Measurements from ENCODE around the gene CD48.
"Not testable (repeated sequence)": the region's sequence is repeated elsewhere in the genome, so short reads cannot be mapped to it uniquely, and the experiment has no call there.

The CD48 gene

GRCh38 chr1:160741092-160741501 is 29.5 kb upstream of the CD48 start:
- Histone ChIP-seq H3K4me1 (ENCODE audit: control insufficient read depth in 1 of 2, insufficient read depth in 2 of 2, low read length in 2 of 2) (no peaks in the 10 kb centered on the region), H3K4me3 (ENCODE audit: low read depth in 1 of 2, low read length in 2 of 2) (no peak overlapping the region), H3K9me3 (ENCODE audit: control insufficient read depth in 1 of 2, low read length in 2 of 2) (no peaks in the 10 kb centered on the region), H3K27me3 (ENCODE audit: low read depth, low read length) (no peaks in the 10 kb centered on the region), H3K36me3 (ENCODE audit: control insufficient read depth in 1 of 2, insufficient read depth in 2 of 2, low read length in 2 of 2) (no peaks in the 10 kb centered on the region), H3K27ac (ENCODE audit: low read length) (peak overlapping the region; percentile 5)

GRCh38 chr1:160740133-160740688 is 28.6 kb upstream of the CD48 start:
- Histone ChIP-seq H3K9me3 (ENCODE audit: control insufficient read depth in 1 of 2, low read length in 2 of 2) (no peaks in the 10 kb centered on the region), H3K27ac (ENCODE audit: low read length) (no peak overlapping the region), H3K27me3 (ENCODE audit: low read depth, low read length) (no peaks in the 10 kb centered on the region), H3K4me1 (ENCODE audit: control insufficient read depth in 1 of 2, insufficient read depth in 2 of 2, low read length in 2 of 2) (no peaks in the 10 kb centered on the region), H3K36me3 (ENCODE audit: control insufficient read depth in 1 of 2, insufficient read depth in 2 of 2, low read length in 2 of 2) (no peaks in the 10 kb centered on the region), H3K4me3 (ENCODE audit: low read depth in 1 of 2, low read length in 2 of 2) (no peak overlapping the region)

- H3K27me3 ChIP-seq (ENCODE audit: low read depth, low read length) = no peaks in the 10 kb centered on the region
- no peaks in the 10 kb centered on the region for H3K4me1 ChIP-seq (ENCODE audit: control insufficient read depth in 1 of 2, insufficient read depth in 2 of 2, low read length in 2 of 2)
- peak within 1 kb of the TSS; percentile 28 for H3K27ac ChIP-seq (ENCODE audit: low read length)
- no peaks in the 10 kb centered on the region for H3K9me3 ChIP-seq (ENCODE audit: control insufficient read depth in 1 of 2, low read length in 2 of 2)
- H3K36me3 ChIP-seq (ENCODE audit: control insufficient read depth in 1 of 2, insufficient read depth in 2 of 2, low read length in 2 of 2) = no peaks in the 10 kb centered on the region
- H3K4me3 ChIP-seq (ENCODE audit: low read depth in 1 of 2, low read length in 2 of 2) = peak within 1 kb of the TSS in 1 of 2 donors; percentile 23
Observed at GRCh38 chr1:160739098-160739511, 27.5 kb upstream of the CD48 start, which contains the start of gene SLAMF7. Gene SLAMF7, plus strand, starts transcription at chr1:160739247. Its CDS starts 55 bp downstream, at chr1:160739302.

GRCh38 chr1:160738271-160738670 is 26.6 kb upstream of the CD48 start:
- Histone ChIP-seq H3K36me3 (ENCODE audit: control insufficient read depth in 1 of 2, insufficient read depth in 2 of 2, low read length in 2 of 2) (no peaks in the 10 kb centered on the region), H3K4me1 (ENCODE audit: control insufficient read depth in 1 of 2, insufficient read depth in 2 of 2, low read length in 2 of 2) (no peaks in the 10 kb centered on the region), H3K9me3 (ENCODE audit: control insufficient read depth in 1 of 2, low read length in 2 of 2) (no peaks in the 10 kb centered on the region), H3K4me3 (ENCODE audit: low read depth in 1 of 2, low read length in 2 of 2) (no peak overlapping the region), H3K27ac (ENCODE audit: low read length) (no peak overlapping the region), H3K27me3 (ENCODE audit: low read depth, low read length) (no peaks in the 10 kb centered on the region)

GRCh38 chr1:160734301-160734700 is 22.7 kb upstream of the CD48 start:
- no peaks in the 10 kb centered on the region for H3K27me3 ChIP-seq (ENCODE audit: low read depth, low read length)
- no peaks in the 10 kb centered on the region for H3K36me3 ChIP-seq (ENCODE audit: control insufficient read depth in 1 of 2, insufficient read depth in 2 of 2, low read length in 2 of 2)
- no peak overlapping the region for H3K4me3 ChIP-seq (ENCODE audit: low read depth in 1 of 2, low read length in 2 of 2)
- H3K27ac ChIP-seq (ENCODE audit: low read length) = no peak overlapping the region
- H3K4me1 ChIP-seq (ENCODE audit: control insufficient read depth in 1 of 2, insufficient read depth in 2 of 2, low read length in 2 of 2) = no peaks in the 10 kb centered on the region
- H3K9me3 ChIP-seq (ENCODE audit: control insufficient read depth in 1 of 2, low read length in 2 of 2) = no peaks in the 10 kb centered on the region

GRCh38 chr1:160733898-160734297 is 22.3 kb upstream of the CD48 start:
- H3K27ac ChIP-seq (ENCODE audit: low read length) = no peak overlapping the region
- H3K4me3 ChIP-seq (ENCODE audit: low read depth in 1 of 2, low read length in 2 of 2) = no peak overlapping the region
- H3K36me3 ChIP-seq (ENCODE audit: control insufficient read depth in 1 of 2, insufficient read depth in 2 of 2, low read length in 2 of 2) = no peaks in the 10 kb centered on the region
- no peaks in the 10 kb centered on the region for H3K9me3 ChIP-seq (ENCODE audit: control insufficient read depth in 1 of 2, low read length in 2 of 2)
- no peaks in the 10 kb centered on the region for H3K4me1 ChIP-seq (ENCODE audit: control insufficient read depth in 1 of 2, insufficient read depth in 2 of 2, low read length in 2 of 2)
- no peaks in the 10 kb centered on the region for H3K27me3 ChIP-seq (ENCODE audit: low read depth, low read length)

- Histone ChIP-seq H3K4me3 (ENCODE audit: low read depth in 1 of 2, low read length in 2 of 2) (no peak overlapping the region), H3K36me3 (ENCODE audit: control insufficient read depth in 1 of 2, insufficient read depth in 2 of 2, low read length in 2 of 2) (no peaks in the 10 kb centered on the region), H3K27me3 (ENCODE audit: low read depth, low read length) (no peaks in the 10 kb centered on the region), H3K9me3 (ENCODE audit: control insufficient read depth in 1 of 2, low read length in 2 of 2) (no peaks in the 10 kb centered on the region), H3K4me1 (ENCODE audit: control insufficient read depth in 1 of 2, insufficient read depth in 2 of 2, low read length in 2 of 2) (no peaks in the 10 kb centered on the region), H3K27ac (ENCODE audit: low read length) (no peak overlapping the region)
Observed at GRCh38 chr1:160731990-160732389, 20.4 kb upstream of the CD48 start.

- not testable (repeated sequence) for H3K27me3 ChIP-seq (ENCODE audit: low read depth, low read length); H3K9me3 ChIP-seq (ENCODE audit: control insufficient read depth in 1 of 2, low read length in 2 of 2); H3K4me1 ChIP-seq (ENCODE audit: control insufficient read depth in 1 of 2, insufficient read depth in 2 of 2, low read length in 2 of 2); H3K36me3 ChIP-seq (ENCODE audit: control insufficient read depth in 1 of 2, insufficient read depth in 2 of 2, low read length in 2 of 2); H3K27ac ChIP-seq (ENCODE audit: low read length); H3K4me3 ChIP-seq (ENCODE audit: low read depth in 1 of 2, low read length in 2 of 2)
Observed at GRCh38 chr1:160731564-160731963, 19.9 kb upstream of the CD48 start.

- Histone ChIP-seq H3K4me1 (ENCODE audit: control insufficient read depth in 1 of 2, insufficient read depth in 2 of 2, low read length in 2 of 2) (no peaks in the 10 kb centered on the region), H3K36me3 (ENCODE audit: control insufficient read depth in 1 of 2, insufficient read depth in 2 of 2, low read length in 2 of 2) (no peaks in the 10 kb centered on the region), H3K27ac (ENCODE audit: low read length) (no peak overlapping the region), H3K4me3 (ENCODE audit: low read depth in 1 of 2, low read length in 2 of 2) (no peak overlapping the region), H3K9me3 (ENCODE audit: control insufficient read depth in 1 of 2, low read length in 2 of 2) (no peaks in the 10 kb centered on the region), H3K27me3 (ENCODE audit: low read depth, low read length) (no peaks in the 10 kb centered on the region)
Observed at GRCh38 chr1:160727316-160727640, 15.7 kb upstream of the CD48 start.

GRCh38 chr1:160726498-160727315 is 15.1 kb upstream of the CD48 start:
- H3K27ac ChIP-seq (ENCODE audit: low read length) = peak overlapping the region; percentile 61

GRCh38 chr1:160726114-160726497 is 14.5 kb upstream of the CD48 start:
- Histone ChIP-seq H3K4me1 (ENCODE audit: control insufficient read depth in 1 of 2, insufficient read depth in 2 of 2, low read length in 2 of 2) (no peaks in the 10 kb centered on the region), H3K9me3 (ENCODE audit: control insufficient read depth in 1 of 2, low read length in 2 of 2) (no peaks in the 10 kb centered on the region), H3K4me3 (ENCODE audit: low read depth in 1 of 2, low read length in 2 of 2) (no peak overlapping the region), H3K27ac (ENCODE audit: low read length) (no peak overlapping the region), H3K27me3 (ENCODE audit: low read depth, low read length) (no peaks in the 10 kb centered on the region), H3K36me3 (ENCODE audit: control insufficient read depth in 1 of 2, insufficient read depth in 2 of 2, low read length in 2 of 2) (no peaks in the 10 kb centered on the region)

More at GRCh38 chr1:160726498-160727315, 15.1 kb upstream of the CD48 start:
- Histone ChIP-seq H3K4me1 (ENCODE audit: control insufficient read depth in 1 of 2, insufficient read depth in 2 of 2, low read length in 2 of 2) (no peaks in the 10 kb centered on the region), H3K4me3 (ENCODE audit: low read depth in 1 of 2, low read length in 2 of 2) (no peak overlapping the region), H3K27me3 (ENCODE audit: low read depth, low read length) (no peaks in the 10 kb centered on the region), H3K36me3 (ENCODE audit: control insufficient read depth in 1 of 2, insufficient read depth in 2 of 2, low read length in 2 of 2) (no peaks in the 10 kb centered on the region), H3K9me3 (ENCODE audit: control insufficient read depth in 1 of 2, low read length in 2 of 2) (no peaks in the 10 kb centered on the region)
